HG02973 (cell line): ENCODE data around the gene FGF19.
"Not testable (repeated sequence)": the region's sequence is repeated elsewhere in the genome, so short reads cannot be mapped to it uniquely, and the experiment has no call there.

Experiments
- ATAC-seq: cut with Tn5 transposase; IDR thresholded peaks from one replicate; pipeline ENCODE4 v1.9.1; 2021; ENCODE audit warnings: moderate library complexity; ENCODE audit not compliant: unreplicated experiment

Gene FGF19

DNA sequence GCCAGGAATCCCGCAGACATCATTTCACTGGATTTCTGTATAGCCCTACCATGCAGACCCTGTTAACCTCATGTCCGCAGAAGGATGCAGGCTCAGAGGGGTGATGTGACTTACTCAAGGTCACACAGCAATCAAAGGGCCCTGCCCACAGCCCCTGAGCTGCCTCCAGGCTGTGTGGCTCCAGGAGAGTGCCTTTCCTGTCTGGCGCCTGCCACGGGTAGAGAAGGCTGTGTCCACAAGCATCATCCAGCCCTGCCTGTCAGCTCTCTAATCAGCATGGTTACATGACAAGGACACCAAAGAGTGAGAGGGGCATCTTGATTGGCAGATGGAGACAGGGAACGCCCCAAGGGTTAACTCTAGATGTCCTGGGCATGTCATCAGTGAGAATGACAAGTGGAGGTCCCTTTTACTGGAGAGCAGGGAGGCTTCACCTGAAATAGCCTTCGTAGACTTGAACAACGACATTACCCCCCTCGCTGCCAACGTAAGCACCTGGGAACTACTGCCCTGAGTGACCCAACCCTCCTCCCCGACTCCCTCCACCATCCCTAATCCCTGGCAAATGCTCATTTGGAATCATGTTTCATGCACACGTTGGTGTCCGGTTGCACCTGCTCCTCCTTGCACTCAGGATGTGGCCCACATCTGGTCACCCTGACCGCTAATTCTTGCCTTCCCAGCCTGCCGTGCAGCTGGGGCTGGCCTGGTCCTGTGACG lies 6.9 kb downstream of the FGF19 start:
- ATAC-seq, result no peak

DNA sequence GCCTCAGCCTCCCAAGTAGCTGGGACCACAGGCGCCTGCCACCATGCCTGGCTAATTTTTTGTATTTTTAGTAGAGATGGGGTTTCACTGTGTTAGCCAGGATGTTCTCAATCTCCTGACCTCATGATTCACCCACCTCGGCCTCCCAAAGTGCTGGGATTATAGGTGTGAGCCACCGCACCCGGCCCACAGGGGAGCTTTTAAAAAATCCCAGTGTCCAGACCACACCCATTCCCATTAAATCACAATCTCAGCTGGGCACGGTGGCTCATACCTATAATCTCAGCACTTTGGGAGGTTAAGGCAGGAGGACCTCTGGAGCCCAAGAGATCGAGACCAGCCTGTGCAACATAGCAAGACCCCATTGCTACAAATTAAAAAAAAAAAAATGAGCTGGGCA lies 7.8 kb downstream of the FGF19 start:
- not testable (repeated sequence) for ATAC-seq

GRCh38 chr11:69695581-69695980 lies 8.2 kb downstream of the FGF19 start:
- ATAC-seq, result no peak

GRCh38 chr11:69694781-69695180 lies 9.0 kb downstream of the FGF19 start:
- no peak for ATAC-seq

- no peak for ATAC-seq
Observed at GRCh38 chr11:69692422-69692821, 11.4 kb downstream of the FGF19 start.

DNA sequence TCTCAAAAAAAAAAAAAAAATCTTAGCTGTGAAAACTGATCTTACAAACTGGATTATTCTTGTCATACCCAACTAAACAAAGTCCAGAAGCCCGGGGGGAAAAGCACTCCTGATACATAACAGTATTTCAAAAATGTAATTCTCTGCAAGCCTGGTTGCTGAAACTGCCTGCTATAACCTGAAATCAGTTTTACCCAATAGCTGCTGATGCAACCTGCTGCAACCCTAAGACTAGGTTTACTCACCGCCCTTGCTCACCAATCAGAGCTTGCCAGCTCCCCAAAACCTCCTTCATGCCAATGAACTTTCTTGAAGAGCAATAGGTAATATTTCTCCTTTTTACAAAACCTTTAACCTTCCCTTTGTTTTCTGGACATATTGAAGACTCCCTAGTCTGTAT lies 12.4 kb downstream of the FGF19 start:
- ATAC-seq, result no peak

GRCh38 chr11:69689484-69690319 lies 14.1 kb downstream of the FGF19 start:
- no peak for ATAC-seq

GRCh38 chr11:69687969-69688771 lies 15.7 kb downstream of the FGF19 start:
- ATAC-seq, result not testable (repeated sequence)

DNA sequence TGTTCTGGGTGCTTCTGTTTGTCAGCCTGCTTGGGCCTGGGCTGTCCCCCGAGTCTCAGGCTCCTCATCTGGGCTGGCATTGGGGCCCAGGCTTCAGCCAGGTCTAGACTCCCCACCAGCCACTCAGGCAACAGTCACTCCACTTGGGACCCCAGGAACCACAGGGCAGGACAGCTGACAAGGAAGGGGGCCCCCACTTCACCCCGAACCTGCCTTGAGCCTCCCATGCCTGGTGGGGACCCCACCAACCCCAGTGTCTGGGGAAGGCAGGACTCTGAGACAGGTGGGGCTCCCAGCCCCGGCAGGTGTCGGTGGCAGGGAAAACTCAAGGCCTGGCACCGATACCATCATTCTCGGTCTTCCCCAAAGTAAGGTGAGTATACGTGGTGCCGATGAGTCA lies 17.0 kb downstream of the FGF19 start:
- no peak for ATAC-seq

DNA sequence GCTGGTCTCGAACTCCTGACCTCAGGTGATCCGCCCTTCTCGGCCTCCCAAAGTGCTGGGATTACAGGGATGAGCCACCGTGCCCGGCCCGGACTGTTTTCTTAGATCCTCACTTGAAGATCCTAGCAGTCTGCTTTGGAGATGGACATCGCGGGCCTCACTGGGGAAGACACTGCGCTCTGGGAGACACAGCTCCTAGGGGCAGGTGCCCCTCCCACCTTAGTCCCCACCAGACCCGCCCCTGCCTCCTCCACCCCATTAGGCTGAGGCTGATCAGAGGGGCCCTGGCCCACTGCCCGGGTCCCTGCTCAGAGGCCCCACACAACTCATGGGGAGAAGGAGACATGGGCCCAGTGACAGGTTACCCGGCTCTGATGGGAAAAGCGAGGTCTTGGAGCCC lies 17.4 kb downstream of the FGF19 start:
- no peak for ATAC-seq

DNA sequence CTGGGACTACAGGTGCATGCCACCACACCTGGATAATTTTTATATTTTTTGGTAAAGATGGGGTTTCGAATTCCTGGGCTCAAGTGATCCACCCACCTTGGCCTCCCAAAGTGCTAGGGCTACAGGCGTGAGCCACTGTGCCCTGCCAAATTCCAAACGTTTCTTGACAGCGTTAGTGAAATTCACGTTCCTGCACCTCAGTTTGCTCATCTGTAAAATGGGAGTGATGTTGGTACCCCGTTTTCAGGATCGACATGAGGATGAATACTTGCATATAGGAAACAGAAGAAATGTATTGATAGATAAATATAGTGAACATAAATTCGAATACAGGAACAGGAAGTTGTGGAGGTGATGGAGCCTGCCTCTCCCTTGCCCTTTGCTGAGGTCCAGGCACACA lies 18.5 kb downstream of the FGF19 start:
- ATAC-seq, result no peak

DNA sequence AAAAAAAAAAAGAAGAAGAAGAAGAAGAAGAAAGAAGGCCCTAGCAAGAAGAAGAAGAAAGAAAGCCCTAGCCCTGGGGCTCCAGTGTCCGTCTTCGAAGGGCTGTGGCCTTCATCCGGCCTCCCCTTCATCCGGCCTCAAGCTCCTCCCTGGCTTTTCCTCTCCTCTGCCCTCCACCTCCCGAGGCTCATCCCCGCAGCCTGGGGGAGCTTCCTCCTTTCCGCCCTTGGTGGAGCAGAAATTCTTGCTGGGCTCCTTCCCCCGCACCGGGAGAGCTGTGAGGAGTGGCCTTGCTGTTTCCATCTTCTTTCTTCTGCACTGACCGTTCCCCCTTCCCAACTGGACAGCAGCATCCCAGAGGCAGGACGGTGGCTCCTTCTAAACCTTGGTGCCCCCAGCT lies 19.2 kb downstream of the FGF19 start:
- no peak for ATAC-seq

DNA sequence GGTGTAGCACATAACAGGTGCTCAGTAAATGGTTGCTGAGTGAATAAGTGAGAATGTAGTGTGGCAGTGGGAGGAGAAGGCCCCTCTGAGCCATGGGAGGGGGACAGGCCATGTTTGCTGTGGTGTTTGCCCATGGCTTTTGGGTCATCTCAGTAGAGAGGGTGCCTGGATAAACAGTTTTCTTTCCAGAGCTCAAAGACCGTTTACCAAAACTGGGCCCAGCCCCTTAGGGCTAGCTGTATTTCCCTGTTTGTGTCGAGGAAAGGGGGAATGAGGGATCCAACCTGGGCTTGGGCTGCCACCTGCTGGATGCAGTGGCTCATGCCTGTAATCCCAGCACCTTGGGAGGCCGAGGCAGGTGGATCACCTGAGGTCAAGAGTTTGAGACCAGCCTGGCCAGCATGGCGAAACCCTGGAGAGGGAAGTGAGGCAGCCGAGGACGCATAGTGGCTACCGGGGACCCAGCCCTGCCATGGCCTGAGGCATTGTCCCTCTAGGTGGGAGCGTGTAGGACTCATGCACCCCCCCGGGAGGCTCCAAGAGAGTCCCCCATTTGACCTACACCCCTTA lies 20.0 kb downstream of the FGF19 start:
- ATAC-seq, result no peak

DNA sequence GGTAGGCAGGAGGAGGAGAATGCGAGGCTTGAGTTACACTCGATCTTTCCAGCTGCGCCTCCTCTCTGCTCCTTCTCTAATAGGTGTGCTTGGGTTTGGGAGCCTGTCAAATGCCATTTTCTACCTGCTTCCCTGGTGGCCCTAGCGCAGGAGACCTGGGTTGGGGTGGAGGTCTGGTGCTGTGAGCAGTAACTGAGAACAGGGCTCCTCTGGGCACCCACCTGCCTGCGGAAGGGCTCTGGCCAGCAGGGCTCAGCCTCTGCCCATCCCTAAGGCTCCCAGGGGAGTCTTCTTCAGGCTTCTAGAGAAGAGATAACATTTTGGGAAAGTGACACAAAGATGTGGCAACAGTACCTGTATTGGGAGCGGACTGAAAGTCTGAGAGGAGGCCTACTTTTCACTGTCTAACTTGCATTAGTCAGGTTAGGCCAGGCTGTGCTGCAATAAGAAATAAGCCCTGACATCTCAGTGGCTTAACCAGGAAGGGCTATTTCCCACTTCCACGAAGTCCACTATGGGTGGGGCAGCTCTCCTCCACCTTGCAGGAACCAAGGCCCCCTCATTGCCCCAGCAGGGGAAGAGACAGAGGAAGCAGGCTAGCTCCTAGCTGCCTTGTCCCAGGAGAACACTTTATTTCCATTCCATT lies 21.0 kb downstream of the FGF19 start:
- no peak for ATAC-seq

GRCh38 chr11:69682221-69682620 lies 21.6 kb downstream of the FGF19 start:
- no peak for ATAC-seq

DNA sequence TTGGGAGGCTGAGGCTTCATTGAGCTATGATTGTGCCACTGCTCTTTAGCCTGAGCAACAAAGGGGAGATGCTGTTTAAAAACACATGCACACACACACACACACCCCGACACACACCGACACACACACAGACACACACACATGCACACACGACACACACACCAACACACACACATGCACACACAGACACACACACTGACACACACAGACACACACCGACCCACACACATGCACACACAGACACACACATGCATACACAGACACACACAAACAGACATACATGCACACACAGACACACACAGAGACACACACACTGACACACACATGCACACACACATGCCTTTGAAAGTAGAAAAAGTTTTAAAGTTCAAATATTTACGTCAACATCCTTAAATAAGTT lies 23.1 kb downstream of the FGF19 start:
- ATAC-seq, result no peak

DNA sequence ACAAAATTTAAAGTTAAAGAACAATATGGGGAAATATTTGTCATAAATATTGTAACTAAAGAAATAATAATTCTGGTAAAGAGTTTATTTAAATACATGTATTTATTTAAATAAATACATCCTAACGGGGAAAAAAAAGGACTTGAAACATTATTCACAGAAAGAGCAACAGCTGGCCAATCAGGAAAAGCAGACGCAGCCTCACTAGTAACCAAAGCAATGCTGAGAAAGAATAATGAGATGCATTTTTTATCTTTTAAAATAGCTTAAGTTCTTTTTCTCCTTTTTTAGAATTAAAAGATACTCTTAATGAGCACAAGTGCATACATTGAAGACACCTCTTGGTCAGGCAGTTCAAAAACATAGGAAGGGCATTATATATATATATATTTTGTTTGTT lies 26.1 kb downstream of the FGF19 start:
- ATAC-seq, result no peak

DNA sequence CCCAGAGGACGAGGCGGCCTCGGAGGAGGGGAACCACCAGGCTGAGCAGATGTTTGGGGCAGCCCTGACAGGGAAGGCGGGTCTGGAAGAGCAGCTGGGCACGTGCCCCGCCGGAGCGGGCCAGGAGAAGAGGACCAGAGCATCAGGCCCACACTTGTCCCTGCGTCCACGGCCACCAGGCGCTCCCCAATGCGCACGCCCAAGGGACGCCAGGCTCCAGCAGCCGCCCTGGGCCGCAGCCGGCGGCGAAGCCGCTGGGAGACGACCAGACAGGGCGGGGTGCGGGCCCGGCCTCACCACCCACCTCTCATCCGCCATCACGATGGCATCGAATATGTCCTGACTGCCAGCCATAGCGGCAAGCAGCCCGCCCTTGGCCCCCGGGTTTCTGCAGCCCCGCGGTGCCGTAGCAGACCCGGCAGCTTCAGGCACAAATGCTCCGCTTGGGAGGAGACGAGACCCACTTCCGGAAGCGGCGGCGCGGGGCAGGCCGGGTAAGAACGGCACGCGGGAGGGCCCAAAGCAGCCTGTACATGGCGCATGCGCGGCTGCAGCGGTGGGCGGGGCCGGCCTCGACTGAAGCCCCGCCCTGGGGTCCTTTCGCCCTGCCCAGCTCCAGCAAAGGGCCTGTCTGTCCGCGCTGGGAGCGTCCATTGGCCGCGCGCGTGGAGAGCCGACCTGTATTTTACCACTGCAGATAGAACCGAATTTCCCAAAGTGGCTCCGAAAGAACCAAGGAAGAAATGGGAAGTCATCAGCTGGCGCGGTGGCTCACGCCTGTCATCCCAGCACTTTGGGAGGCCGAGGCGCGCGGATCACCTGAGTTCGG lies 28.7 kb downstream of the FGF19 start, which contains the start of gene LTO1:
TSS of gene LTO1 (minus strand) at position 468 of the 829 bp plus-strand sequence. CDS start at position 354, 114 bp downstream.
- ATAC-seq, result peak; percentile 68

- no peak for ATAC-seq
Observed at GRCh38 chr11:69674267-69674885, 29.4 kb downstream of the FGF19 start.
